HG03139 (cell line): Measurements from ENCODE around the gene PTPRN.

Experiments used
- ATAC-seq: cut with Tn5 transposase; IDR thresholded peaks from one replicate; pipeline ENCODE4 v1.9.1; 2021; ENCODE audit not compliant: unreplicated experiment

PTPRN gene

DNA sequence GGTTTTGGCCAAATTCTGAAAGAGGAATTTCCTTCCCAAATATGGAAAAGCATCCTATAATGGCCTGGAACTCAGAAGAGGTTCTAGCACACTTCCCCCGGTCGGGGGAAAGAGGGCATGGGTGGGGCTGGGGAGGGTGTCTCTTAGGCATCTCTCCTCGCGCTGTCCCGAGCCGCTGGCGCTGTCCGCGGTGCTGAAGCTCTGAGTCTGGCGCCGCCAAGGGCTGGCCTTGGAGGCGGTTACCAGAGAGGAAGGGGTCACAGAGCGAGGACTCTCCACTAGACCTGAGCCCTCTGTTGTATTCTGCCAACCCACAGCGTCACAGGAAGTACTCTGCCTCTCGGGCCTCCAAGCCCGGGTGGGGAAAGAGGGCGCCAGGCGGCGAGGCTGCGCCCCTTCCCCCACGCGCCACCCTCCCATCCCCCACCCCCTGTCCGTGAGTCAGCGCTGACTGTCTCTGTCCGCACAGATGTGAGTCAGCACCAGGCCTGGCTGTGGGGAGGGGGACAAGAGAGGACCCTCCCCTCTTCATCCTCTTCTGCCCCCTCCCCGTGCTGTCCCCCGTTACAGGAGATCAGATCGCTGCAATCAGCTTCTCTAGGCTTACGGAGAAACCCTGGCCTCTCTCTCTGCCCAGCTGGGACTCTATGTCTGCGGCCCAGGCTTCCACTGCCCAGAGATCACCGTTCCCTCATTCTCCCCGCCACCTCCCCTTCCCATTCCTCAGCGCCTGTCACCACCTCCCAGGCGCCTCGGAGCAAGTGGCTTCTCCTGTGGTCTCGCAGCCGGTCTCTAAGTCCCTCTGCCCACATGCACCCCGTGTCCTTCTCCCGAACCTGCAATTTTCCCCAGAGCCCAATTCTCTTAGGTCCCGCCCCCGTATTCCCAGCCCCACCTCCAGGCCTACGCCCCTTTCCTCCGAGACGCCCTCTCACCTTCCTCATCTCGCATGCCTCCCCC is 779 bp downstream of the PTPRN start:
- ATAC-seq, result no peak

GRCh38 chr2:219306047-219306446 is 3.2 kb downstream of the PTPRN start:
- ATAC-seq, result no peak

- ATAC-seq, result no peak
These were observed 5.0 kb downstream of the PTPRN start for GRCh38 chr2:219304223-219304622.

DNA sequence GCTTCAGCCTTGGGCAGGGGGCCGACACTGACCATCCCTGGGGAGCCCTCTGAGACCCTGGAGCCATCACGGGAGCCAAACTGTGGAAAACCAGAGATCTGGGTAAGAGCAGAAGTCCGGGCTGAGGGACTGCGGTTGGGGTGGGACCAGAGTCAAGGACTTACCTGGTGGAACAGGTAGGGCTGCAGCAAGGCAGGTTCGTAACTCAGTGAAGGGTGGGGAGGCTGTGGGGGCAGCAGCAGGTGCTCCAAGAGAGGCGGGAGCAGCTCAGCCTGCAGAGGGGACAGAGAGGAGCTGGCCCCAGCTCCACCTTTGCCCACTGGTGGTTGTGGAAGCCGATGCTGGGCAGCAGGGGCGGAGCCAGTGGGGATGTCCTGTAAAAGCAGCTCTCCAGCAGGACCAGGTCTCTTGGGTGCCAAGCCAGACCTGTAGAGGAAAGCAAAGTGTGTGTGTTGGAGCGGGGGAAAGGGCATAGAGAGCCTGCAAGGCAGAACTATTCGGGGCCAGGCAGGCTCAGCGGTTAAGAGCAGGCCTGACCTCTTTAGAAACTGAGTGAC is 6.7 kb downstream of the PTPRN start:
- no peak for ATAC-seq

- no peak for ATAC-seq
These were observed 9.2 kb downstream of the PTPRN start for GRCh38 chr2:219300022-219300421.

DNA sequence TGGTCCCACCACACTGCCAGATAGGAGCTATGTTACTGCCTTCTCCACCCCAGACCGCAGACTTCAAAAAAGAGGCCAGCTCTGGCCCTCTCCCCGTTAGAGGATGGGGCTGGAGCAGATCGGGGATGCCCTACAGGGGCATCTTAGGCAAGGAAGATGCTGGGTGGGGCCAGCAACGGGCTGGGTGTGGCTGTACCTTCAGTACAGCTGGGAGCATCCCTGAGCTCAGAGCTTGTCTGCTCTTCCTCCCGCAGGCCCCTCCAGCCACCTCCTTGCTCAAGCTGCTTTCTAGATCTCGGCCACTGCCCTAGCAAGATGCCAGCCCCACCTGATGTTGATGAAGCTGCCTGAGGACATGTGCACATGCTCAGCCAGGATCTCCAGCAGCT is 9.8 kb downstream of the PTPRN start:
- no peak for ATAC-seq

DNA sequence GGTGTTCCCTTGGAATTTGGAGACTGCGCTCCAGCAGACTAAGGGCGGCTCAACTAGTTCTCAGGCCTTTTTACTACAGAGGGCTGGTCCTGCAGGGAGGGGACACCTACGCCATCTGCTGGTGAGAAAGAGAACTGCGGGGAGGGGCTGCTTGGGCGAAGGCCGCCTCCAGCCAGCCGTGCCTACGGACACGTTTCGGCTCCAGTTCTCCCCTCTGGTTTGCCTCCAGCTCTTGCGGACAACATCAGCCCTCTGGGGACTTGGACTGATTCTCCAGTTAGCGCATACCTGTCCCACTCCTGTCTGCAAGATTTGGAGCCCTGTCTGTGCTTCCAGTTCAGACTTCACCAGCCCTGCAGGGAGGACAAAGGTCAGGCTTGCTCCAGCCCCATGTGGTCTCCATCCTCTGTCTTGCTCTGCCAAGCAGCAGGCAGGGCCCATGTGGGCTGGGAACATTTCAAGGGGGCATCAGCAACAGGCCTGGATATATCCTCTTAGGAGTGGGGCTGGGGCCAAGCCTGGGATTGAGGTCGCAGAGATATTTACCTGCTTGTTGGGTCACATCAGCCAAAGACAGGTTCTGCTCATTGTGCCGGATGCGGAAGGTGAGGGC is 10.3 kb downstream of the PTPRN start:
- peak; percentile 45 for ATAC-seq

DNA sequence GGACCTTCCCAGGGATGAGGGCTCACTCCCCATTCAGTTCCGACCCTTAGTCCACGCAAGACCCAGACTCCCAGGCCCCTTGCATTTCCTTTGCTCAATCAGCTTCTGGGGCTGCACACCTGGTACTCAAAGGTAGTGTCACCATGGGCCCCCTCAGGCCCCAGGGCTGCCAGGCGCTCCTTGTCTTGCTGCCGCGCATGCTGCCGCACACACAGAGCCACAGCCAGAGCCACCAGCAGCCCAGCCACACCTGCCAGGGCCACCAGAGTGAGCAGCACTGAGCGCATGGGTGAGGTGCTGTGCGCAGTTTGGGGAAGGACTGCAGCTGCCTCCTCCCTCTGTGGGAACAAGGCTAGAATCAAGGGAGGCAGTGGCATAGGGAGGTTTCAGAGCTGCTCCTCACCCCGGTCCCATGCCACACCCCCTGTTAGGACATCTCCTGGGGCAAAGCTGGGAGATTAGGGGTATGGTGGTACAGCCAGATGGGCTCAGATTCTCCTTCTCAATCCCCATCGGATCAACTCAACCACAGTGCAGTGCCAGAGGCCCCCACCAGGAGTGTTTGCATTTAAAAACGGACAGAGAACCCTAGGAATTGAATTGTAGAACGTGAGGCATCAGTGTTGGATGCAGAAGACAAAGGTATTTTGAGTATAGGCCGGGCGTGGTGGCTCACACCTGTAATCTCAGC is 11.3 kb downstream of the PTPRN start:
- no peak for ATAC-seq

DNA sequence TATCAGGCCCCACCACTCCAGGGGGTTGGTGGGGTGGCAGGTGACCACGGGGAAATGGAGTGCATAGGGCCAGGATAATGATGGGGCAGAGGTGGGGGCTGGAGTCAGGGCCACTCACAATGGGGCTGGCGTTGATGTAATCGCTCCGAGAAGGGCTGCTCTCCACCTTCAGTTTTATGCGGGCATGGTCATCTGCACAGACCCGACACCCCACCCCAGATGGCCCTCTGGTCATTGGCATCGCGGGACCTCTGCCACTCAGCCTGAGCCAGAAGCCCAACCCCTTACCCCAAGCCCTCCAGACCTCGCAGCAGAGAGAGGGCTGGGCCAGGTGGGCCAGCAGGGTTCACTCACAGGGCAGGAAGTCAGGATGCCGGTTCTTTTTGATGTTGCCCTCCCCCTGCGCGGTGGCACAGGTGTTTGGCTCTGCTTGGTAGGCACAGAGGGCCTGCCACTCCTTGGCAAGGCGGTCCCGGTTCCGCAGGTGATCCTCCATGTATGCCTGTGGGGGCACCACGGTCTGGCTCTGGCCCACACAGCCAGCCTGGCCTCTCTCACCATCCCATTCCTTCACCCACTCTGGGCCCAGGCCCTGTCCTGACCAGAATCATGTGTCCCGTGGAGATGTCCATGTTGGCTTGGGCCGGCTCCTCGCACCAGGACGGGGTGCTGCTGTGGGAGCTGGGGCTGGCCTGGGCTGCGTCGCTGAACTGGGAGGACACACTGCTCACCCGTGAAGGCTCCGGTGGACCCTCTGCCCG is 12.4 kb downstream of the PTPRN start:
- ATAC-seq, result no peak

DNA sequence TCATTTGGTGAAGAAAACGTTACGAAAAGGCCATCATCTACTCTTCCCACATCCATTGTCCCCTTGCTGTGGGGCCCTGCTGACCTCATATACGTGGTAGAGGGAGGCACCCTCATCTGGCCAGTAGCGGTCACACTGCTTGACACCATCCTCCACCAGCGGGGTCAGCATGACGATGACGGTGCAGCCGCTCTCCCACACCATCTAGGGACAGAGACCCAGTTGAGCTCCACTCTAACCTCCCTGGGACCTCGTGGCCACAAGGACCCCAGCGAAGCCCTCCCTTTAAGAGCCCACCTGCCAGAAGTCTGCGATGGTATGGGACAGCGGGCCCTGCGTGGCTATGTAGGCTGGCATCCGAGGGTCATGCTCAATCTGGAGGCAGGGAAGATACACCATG is 13.1 kb downstream of the PTPRN start:
- ATAC-seq, result no peak

- peak; percentile 84 for ATAC-seq
These were observed 14.5 kb downstream of the PTPRN start for GRCh38 chr2:219294356-219295351.

- no peak for ATAC-seq
These were observed 15.4 kb downstream of the PTPRN start for GRCh38 chr2:219293736-219294231.

- no peak for ATAC-seq
These were observed 16.6 kb downstream of the PTPRN start for GRCh38 chr2:219292616-219293015.

GRCh38 chr2:219291910-219292490 is 17.2 kb downstream of the PTPRN start:
- ATAC-seq, result no peak

GRCh38 chr2:219291394-219291793 is 17.8 kb downstream of the PTPRN start:
- ATAC-seq, result no peak

- no peak for ATAC-seq
These were observed 18.6 kb downstream of the PTPRN start for GRCh38 chr2:219290381-219291171.

- ATAC-seq, result no peak
These were observed 19.5 kb downstream of the PTPRN start for GRCh38 chr2:219289537-219290361.
